GM19397 (cell line): Measurements from ENCODE around the gene SKI.
"Not testable (repeated sequence)": the region's sequence is repeated elsewhere in the genome, so short reads cannot be mapped to it uniquely, and the experiment has no call there.

Experiments used
- ATAC-seq: cut with Tn5 transposase; IDR thresholded peaks from one replicate; pipeline ENCODE4 v1.9.1; 2021; ENCODE audit warnings: mild to moderate bottlenecking, moderate library complexity; ENCODE audit not compliant: unreplicated experiment

SKI gene

DNA sequence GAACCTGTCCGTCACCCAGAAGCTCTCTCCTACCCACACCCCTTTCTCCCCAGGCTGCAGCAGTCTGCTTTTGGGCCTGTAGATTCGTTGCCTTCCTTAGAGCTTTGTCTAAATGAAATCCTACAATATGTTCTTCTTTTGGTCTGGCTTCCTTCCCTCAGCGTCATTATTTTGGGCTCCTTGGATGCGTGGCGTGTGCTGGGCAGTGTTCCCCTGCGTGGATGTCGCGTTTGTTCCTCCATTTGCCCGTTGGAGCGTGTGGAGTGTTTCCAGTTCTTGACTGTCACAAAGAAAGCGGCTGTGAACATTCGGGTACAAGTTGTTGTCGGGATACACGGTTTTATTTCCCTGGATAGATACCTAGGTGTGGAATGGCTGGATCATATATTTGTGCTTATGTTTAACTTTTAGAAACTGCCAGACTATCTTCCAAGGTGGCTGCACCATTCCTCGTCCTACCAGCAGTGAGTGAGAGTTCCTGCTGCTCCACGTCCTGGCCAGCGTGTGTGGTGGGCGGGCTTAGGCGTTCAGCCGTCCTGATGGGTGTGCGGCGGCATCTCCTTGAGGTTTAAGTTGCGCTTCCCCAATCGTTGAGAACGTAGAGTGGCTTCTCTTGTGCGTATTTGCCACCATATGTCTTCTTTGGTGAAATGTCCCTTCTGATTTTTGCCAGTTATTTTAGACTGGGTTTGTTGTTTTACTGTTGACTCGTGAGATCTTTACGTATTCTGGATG is 31.7 kb downstream of the SKI start:
- no peak for ATAC-seq

DNA sequence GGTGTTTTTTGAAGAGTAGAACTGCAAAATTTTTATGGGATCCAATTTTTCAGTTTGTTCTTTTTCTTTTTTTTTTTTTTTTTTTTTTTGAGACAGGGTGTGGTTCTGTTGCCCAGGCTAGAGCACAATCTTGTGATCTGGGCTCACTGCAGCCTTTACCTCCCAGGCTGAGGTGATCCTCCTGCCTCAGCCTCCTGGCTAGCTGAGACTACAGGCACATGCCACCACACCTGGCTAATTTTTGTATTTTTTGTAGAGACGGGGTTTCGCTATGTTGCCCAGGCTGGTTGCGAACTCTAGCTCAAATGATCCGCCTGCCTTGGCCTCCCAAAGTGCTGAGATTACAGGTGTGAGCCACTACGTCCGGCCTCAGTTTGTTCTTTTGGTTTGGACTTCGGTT is 32.4 kb downstream of the SKI start:
- ATAC-seq, result not testable (repeated sequence)

DNA sequence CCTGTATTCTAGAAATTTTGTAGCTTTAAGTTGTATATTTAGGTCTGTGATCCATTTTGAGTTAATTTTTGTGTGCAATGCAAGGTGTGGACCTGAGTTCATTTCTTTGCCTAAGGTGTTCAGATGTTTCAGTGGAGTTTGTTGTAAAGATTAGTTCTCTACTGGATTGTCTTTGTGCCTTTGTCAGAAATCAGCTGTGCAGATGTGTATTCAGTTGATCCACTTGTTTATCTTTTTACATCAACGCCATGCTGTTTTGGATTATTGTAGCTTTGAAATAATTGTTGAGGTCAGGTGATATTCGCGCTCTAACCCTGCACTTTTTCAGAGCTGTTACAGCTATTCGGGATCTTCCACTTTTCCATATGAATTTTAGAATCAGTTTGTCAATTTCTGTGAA is 32.8 kb downstream of the SKI start:
- ATAC-seq, result no peak

DNA sequence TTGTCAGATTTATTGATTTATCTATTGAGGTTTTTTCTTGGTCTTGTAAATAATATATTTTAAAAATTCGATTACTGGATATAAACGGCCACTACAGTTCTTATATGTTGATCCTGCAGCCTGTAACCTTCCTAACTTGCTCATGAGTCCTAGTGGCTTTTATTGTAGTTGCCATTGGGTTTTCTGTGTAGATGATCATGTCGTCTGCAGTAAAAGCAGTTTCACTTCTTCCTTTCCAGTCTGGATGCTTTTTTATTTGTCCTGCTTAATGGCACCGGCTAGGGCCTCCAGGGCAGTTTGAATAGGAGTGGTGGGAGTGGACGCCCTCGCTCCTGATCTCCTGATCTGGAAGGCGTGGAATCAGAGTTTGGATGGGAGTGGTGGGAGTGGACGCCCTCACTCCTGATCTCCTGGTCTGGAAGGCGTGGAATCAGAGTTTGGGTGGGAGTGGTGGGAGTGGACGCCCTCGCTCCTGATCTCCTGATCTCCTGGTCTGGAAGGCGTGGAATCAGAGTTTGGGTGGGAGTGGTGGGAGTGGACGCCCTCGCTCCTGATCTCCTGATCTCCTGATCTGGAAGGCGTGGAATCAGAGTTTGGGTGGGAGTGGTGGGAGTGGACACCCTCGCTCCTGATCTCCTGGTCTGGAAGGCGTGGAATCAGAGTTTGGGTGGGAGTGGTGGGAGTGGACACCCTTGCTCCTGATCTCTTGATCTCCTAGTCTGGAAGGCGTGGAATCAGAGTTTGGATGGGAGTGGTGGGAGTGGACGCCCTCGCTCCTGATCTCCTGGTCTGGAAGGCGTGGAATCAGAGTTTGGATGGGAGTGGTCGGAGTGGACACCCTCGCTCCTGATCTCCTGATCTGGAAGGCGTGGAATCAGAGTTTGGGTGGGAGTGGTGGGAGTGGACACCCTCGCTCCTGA is 33.6 kb downstream of the SKI start:
- not testable (repeated sequence) for ATAC-seq

DNA sequence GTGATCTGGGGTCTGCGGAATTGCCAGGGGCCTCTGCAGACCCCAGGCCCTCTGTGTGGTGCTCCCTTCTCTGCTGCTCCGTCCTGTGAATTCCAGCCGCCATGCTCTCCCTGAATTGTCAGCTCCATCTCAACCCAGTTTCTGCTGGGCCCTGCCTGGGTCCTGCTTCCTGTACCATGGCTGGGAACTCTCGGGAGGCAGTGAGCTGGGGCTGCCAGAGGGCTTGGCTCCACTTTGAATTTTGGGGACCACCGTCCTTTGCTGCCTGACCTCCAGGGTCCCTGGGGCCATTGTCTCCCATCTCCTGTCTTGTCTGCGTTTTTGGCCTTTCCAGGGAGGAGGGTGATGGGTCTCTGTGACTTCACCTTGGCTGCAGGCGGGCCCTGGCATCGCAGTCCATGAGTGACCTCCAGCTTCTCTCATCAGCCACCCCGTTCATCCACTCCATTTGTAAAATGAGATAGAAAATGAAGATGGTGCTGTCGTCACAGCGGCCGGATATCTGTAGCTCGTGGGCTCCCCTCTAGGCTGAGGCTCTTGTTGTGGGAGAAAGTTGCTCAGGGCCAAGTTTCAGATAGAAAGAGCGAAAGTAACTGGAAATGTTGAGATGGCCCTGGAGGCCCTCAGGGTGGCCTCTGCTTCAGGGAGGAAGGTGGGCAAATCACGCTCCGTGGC is 38.3 kb downstream of the SKI start:
- no peak for ATAC-seq

DNA sequence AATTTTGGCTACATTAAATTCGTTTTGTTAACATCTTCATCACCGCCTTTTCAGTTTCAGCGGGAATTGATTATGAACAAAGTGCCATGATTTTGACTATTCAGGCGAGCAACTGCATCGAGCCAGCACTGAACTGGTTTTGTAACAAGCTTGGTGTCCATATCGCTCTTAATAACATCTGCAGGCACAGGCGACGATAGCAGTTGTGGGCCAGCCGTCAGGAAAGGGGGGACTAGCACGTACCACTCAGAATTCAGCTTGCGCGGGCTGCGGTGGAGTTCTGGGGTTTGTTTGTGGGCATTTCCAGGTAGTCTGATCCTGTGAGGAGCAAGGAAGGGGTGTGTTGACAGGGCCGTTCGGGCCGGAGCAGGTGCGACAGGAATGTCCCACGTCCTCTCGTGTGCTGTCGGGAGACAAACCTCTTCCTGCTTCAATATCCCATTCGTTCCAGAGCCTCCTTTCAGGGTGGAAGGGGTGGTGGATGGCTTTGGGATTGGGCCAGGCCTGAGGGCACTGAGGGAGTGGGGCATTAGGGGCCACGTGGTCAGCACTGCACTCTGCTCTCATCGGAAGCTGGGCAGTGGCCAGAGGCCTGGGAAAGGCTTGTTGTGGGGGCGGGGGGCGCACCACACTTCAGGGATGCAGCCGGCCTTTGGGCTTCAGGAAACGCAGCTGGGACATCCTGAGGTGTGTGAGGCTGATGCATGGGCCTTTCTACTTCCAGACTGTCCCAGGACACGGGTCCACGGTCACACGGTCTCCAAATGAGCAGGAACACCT is 39.1 kb downstream of the SKI start:
- ATAC-seq, result no peak

DNA sequence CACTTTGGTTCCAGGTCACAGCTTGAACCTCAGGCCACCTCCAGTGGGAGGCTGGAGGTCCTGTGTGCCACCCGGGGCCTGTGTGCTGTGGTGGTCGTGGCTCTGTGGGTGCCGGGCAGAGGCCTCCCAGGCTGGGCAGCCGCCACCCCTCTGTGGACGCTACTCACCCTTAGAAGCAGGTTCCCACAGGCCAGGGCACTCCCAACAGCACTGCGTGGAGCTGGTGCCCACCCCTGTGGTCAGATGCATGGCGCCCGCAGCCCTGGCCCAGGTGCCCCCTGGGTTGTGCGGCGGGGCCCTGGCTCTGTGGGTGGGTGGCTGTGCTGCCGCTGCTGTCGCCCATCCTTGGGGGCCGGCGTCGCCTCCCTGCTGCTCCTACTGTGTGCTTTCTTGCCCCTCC is 39.7 kb downstream of the SKI start:
- ATAC-seq, result no peak

DNA sequence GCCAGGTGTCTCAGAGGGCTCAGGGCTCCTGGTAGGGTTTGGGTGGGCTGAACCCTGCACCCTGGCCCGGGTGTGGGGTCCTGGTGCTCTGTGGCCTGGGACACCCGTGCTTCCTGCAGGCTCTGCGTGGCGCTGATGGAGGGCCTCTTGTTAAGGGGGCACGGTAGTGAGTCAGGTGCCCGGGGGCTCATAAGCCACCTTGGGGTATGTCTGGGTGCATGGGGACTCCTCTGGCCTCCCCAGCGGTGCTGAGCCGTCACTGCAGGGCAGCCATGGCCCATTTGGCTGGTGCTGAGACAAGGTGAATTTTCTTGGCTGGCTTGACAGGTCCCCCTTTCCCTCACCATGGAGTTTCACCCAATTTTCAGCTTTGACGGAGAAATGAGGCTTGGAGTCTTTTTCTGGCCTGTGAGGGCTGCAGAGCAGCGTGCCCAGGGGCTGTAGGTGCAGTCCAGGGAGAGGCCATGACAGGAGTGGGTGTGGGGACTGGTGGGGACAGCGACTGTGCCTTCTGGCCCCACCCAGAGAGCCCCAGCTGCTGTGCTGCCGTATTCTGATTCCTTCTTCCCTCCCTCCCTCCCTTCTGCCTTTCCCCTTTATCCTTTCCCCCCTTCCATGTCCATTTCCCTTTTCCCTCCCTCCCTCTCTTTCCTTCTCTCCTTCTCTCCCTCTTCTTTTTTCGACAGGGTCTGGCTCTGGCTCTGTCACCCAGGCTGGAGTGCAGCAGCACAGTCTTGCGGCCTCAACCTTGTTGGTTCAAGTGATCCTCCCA is 40.4 kb downstream of the SKI start:
- no peak for ATAC-seq

DNA sequence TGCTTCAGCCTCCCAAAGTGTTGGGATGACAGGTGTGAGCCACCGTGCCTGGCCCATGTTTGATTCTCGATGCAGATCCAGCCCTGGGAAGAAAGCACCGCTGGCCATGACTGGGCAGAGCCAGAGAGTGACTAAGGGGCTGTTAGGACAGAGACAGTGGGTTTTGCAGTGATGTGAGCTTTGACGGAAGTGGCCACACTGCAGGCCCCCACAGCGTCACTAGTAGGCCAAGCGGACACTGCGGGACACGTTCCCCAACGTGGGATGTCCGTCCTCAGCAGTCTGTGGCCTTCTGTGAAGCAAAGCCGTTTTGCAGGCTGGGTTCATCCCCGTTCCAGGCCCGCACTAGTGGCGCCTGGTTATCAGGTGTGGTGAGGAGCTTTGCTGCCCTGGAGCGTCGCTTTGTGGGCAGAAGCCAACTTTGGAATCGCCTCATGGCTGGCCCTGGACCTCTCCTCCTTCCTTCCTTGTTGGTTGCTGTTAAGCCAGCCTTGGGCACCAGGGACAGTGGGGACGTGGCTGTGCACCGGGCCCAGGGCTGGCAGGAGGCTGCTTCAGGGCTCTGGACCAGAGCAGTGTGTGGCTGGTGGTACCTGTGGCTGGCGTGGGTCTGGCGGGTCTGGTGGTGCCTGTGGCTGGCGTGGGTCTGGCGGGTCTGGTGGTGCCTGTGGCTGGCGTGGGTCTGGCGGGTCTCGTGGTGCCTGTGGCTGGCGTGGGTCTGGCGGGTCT is 41.2 kb downstream of the SKI start:
- no peak for ATAC-seq

DNA sequence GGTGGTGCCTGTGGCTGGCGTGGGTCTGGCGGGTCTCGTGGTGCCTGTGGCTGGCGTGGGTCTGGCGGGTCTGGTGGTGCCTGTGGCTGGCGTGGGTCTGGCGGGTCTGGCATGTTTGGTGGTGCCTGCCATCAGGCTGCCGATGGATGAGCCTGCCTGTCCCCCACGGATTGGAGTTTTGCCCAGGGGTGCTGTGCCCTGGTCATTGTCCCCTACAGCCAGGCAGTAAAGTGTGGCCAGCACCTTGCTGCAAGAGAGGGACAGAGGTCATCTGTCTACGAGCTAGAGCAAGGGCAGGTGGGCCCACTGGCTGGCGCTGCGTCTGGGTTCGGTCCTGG is 41.8 kb downstream of the SKI start:
- ATAC-seq, result no peak

DNA sequence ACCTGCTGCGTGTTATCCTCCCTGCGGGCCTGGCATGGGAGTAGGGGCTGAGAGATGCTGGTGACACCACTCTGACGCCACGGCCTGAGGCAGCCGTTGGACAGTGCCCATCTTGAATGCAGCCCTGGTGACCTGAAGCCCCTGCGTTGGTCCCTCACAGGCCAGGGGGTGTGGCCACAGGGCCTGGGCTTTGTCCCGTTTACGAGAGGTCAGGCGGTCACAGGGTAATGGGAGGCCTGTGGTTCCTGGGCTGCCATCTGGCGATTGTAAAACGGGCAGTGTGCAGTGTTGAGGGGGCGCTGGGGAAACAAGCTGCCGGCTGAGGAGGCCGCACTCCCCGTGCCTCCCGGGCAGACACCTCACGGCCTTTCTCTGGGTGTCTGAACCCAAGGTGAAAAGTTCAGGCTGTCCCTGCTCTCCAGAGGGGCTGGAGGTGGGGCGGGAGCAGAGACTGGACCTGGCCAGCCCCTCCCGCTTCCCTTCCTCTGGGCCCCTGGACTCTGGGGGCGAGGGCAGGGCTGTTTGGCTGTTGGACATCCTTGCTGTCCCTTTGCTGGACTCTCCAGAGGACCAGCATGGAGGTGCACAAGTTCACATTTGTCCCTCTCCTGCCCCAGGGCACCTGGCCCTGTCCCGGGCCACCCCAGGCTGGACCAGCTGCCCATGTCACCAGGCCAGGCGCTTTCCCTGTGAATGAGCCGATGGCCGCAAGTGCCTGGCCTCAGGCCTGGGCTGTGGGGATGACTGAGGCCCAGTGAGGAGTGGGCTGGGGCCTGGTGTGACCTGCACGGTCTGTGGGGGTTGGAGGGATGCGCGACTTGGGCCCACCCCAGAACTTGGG is 42.4 kb downstream of the SKI start:
- no peak for ATAC-seq

DNA sequence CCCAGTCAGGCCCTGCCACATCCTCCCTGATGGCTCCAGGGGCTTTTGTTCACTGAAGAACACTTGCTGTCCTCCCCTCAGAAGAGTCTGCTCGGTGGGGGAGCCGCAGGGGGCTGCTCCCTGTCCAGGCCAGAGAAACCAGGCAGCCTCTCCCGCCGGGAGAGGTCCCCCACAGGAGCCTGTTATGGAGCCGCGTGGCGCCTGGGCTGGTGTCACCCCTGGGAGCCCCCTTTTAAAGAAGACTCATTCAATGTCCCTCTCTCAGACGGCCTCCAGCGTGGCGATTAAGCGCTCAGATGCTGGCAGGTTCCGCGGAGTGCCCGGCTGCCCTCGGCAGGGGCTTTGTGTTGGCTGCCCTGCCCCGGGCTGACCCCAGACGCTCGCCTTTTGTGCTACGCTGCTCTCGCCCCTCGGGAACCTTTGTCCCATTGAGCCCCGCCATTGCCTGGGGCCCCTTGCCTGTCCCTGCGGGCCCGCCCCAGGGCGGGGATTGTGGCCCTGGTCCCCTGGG is 43.1 kb downstream of the SKI start:
- ATAC-seq, result no peak

DNA sequence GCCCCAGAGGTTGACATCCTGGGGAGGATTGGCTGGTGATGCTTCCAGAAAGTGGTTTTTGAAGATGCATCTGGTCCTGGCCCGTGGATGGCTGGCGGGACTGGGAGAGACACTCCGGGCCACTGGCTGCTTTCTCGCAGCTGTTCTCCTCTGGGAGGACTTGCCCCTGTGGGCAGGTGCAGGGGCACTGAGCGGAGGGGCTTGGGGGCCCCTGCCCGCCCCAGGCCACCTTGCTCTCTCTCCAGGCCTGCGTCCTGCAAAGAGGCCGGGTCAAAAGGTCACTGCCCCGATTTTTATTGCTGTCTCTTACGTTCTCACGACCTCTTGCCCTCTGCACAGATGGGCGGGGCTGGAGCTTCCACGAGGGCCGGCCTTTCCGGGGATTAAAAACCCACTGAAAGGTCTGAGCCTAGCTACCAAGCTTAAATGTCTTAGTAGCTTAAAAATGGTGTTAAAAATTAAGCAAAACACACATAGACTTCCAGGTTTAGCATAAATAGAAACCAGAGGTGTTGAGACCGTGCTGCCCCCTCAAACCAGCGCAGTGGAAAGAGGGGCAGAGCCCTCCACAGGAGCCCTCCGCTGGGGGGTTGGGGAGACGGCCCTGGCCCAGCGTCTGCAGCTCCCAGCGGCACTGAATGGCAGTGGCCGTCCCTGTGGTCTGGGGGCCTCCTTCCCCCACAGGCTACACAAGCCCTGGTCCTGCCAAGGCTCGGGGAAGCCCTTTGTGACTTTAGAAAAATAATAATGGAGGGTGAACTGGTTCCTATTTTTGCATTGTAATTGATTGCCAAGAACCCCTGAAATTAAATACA is 43.9 kb downstream of the SKI start:
- ATAC-seq, result no peak

DNA sequence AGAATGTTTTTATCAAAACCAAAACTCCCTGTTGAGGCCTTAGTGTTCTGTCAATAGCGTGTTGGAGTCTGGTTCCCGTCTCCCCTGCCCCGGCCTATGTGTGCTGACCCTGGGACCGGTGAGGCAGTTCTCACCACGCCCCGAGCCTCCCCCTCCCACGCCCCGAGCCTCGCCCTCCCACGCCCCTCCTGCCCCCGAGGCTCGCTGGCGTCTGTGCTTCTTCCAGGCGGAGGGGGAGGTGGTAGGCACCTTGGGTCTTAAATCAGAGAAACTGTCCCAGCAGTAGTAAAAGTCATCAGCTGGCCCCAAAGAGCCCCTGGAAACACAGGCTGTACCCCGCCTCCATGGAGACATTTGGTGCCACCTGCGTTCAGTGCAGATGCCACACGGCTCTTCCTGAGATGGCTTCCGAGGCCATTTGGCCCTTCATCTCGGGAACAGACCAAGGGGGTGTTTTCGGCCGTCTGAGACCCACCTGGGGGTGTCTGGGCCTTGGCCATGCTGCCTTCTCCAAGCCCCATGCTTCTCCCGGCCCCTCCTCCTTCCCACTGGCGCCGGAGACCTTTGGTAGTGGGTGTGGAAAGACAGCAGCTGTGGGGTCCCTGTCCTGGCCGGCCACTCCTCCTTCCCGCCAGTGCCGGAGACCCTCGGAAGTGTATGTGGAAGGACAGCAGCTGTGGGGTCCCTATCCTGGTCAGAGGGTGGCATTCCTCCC is 44.7 kb downstream of the SKI start:
- no peak for ATAC-seq

DNA sequence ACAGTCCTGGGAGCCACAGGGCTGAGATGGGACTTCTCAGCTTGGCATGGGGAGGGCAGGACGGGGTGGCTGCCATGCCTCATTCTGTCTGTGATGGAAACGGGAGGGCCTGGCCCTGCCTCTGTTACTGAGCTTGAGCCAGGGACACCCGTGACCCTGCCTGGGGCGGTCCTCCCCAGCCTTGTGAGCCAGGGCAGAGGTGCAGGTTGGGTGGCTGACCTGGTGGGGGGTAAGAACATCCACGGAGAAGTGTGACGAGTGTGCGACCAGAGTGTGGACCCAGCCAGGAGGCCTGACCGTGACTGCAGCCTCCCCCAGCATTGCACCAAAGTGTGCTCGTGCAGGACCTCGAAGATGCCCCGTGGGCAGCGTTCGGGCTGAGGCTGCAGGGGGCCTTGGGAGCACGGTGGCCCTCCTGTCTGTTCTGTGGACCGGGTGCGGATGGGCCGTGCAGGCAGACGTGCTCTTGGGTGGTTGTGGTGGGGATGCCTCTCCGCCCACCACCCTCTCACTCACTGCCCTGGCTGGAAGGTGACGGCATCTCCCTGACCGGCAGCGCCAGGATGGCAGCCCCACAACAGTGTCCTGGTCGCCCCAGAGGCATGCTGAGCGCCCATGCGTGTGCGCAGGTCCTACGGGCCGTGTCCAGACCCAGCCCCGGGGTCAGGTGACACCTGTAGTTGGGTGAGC is 45.4 kb downstream of the SKI start:
- no peak for ATAC-seq

DNA sequence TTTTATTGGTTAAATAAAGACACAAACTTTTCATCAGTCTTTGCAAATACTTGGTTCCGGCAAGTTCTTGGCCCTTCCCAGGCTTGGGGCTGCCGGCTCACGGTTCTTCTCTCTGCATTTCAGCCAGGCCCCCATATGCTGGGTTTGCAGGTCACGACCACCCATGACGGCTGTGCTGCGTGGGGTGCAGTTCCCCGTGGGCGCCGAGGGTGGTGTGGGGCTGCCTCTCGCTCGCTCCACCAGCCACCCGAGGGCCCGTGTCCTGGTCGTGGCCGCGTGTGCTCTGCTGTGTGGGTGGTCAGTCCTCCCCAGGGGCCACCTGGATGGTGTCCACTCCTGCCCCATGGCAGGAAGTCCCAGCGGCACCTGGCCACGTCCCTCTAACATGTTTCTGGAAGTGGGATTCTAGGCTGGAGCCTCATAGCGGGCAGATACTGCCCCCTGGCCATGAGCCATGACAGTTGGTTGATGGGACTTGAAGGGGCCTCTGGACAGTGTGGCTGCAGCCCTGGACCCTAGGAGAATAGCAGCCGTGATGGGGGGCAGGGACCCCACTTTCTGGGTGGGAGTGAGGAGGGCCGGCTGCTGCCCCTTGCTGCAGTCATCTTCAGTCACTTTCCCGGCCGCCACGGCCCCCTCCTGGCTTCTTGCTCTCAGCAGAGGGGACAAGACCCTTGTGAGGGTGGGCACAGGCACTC is 46.3 kb downstream of the SKI start:
- ATAC-seq, result no peak
